Nephron progenitor cell (in vitro differentiated cells): ENCODE data around the gene MT2A.
A peak's percentile ranks its signal among the peaks of the same experiment; 100 is the strongest.

Experiments
- DNase-seq: peaks from one replicate; pipeline ENCODE4 v3.0.0; 2021
- H3K27ac Mint-ChIP-seq: 2 replicates; pipeline ENCODE4 v1.8.0; 2021; ENCODE audit warnings: mild to moderate bottlenecking, moderate library complexity, mixed read lengths
- H3K27me3 Mint-ChIP-seq: 2 replicates; pipeline ENCODE4 v1.8.0; 2021; ENCODE audit warnings: mild to moderate bottlenecking, low read depth, mixed read lengths; ENCODE audit not compliant: poor library complexity
- H3K36me3 Mint-ChIP-seq: 2 replicates; pipeline ENCODE4 v1.8.0; 2021; ENCODE audit warnings: low read depth, mixed read lengths
- H3K4me1 Mint-ChIP-seq: 2 replicates; pipeline ENCODE4 v1.8.0; 2021; ENCODE audit warnings: mixed read lengths
- H3K4me3 Mint-ChIP-seq: 2 replicates; pipeline ENCODE4 v1.8.0; 2021; ENCODE audit warnings: mild to moderate bottlenecking, moderate library complexity, mixed read lengths
- H3K9me3 Mint-ChIP-seq: 2 replicates; pipeline ENCODE4 v1.8.0; 2021; ENCODE audit warnings: mild to moderate bottlenecking, moderate library complexity, mixed read lengths
- CTCF ChIP-seq: fragments of 200-600 bp; sonication (generic); IDR thresholded peaks from 2 replicates; pipeline ENCODE4 v1.5.0; 2021; ENCODE audit warnings: antibody characterized with exemption

MT2A gene

GRCh38 chr16:56583351-56584168, 24.8 kb upstream of the MT2A start:
- peaks cover 84% of the 10 kb centered on the region for H3K27me3 Mint-ChIP-seq
- H3K27ac Mint-ChIP-seq = no peak overlapping the region

GRCh38 chr16:56584276-56584675, 24.1 kb upstream of the MT2A start:
- Mint-ChIP-seq H3K9me3 (no peaks in the 10 kb centered on the region), H3K4me1 (peaks cover 4% of the 10 kb centered on the region), H3K27ac (no peak overlapping the region), H3K4me3 (no peak overlapping the region), H3K27me3 (peaks cover 87% of the 10 kb centered on the region), H3K36me3 (no peaks in the 10 kb centered on the region)
- no peak for DNase-seq
- no peak for TF ChIP-seq CTCF

More at GRCh38 chr16:56583351-56584168, 24.8 kb upstream of the MT2A start:
- TF ChIP-seq CTCF = no peak
- no peak for DNase-seq
- H3K4me3 Mint-ChIP-seq = no peak overlapping the region
- H3K36me3 Mint-ChIP-seq = no peaks in the 10 kb centered on the region
- H3K4me1 Mint-ChIP-seq = no peaks in the 10 kb centered on the region
- no peaks in the 10 kb centered on the region for H3K9me3 Mint-ChIP-seq

GRCh38 chr16:56588781-56589140, 19.6 kb upstream of the MT2A start:
- H3K4me1 Mint-ChIP-seq = peaks cover 4% of the 10 kb centered on the region
- H3K4me3 Mint-ChIP-seq = peak overlapping the region; percentile 82

GRCh38 chr16:56589141-56590039, 19.0 kb upstream of the MT2A start, which contains the start of gene MT3:
Gene MT3, plus strand, starts transcription at chr16:56589528. Its CDS starts 63 bp downstream, at chr16:56589591.
- peak within 1 kb of the TSS; percentile 82 for H3K4me3 Mint-ChIP-seq
- no peak for TF ChIP-seq CTCF
- peaks cover 98% of the 10 kb centered on the region for H3K27me3 Mint-ChIP-seq
- peaks cover 4% of the 10 kb centered on the region for H3K4me1 Mint-ChIP-seq
- peak; percentile 59 for DNase-seq
- H3K9me3 Mint-ChIP-seq = peaks cover 12% of the 10 kb centered on the region
- H3K36me3 Mint-ChIP-seq = no peaks in the 10 kb centered on the region
- no peak within 1 kb of the TSS for H3K27ac Mint-ChIP-seq

More at GRCh38 chr16:56588781-56589140, 19.6 kb upstream of the MT2A start:
- Mint-ChIP-seq H3K27ac (no peak overlapping the region), H3K27me3 (peaks cover 97% of the 10 kb centered on the region), H3K36me3 (no peaks in the 10 kb centered on the region), H3K9me3 (peaks cover 6% of the 10 kb centered on the region)
- no peak for TF ChIP-seq CTCF
- no peak for DNase-seq

- DNase-seq = no peak
- Mint-ChIP-seq H3K27ac (no peak overlapping the region), H3K36me3 (no peaks in the 10 kb centered on the region), H3K4me3 (no peak overlapping the region), H3K9me3 (peaks cover 12% of the 10 kb centered on the region), H3K4me1 (peaks cover 4% of the 10 kb centered on the region), H3K27me3 (peaks cover 98% of the 10 kb centered on the region)
- no peak for TF ChIP-seq CTCF
Measured at GRCh38 chr16:56591377-56592060, 16.9 kb upstream of the MT2A start.
